Measurements from ENCODE around the gene JMJD7.

Gene JMJD7

GRCh38 chr15:41842229-41842628 is 14.3 kb downstream of the JMJD7 start:
- no peak for DNase-seq (ENCODE audit: extremely low read depth in 1 of 2, low read depth in 1 of 2)

GRCh38 chr15:41843571-41843970 is 15.7 kb downstream of the JMJD7 start:
- DNase-seq (ENCODE audit: extremely low read depth in 1 of 2, low read depth in 1 of 2) = no peak

- no peak for DNase-seq (ENCODE audit: extremely low read depth in 1 of 2, low read depth in 1 of 2)
These were observed 16.9 kb downstream of the JMJD7 start for GRCh38 chr15:41844814-41845213.

- DNase-seq (ENCODE audit: extremely low read depth in 1 of 2, low read depth in 1 of 2) = no peak
These were observed 19.3 kb downstream of the JMJD7 start for GRCh38 chr15:41847206-41847605.

GRCh38 chr15:41847981-41848380 is 20.1 kb downstream of the JMJD7 start:
- no peak for DNase-seq (ENCODE audit: extremely low read depth in 1 of 2, low read depth in 1 of 2)

- DNase-seq (ENCODE audit: extremely low read depth in 1 of 2, low read depth in 1 of 2) = no peak
These were observed 20.7 kb downstream of the JMJD7 start for GRCh38 chr15:41848631-41849030.

GRCh38 chr15:41849204-41849603 is 21.3 kb downstream of the JMJD7 start:
- no peak for DNase-seq (ENCODE audit: extremely low read depth in 1 of 2, low read depth in 1 of 2)

GRCh38 chr15:41849861-41850260 is 22.0 kb downstream of the JMJD7 start:
- DNase-seq (ENCODE audit: extremely low read depth in 1 of 2, low read depth in 1 of 2) = no peak

- DNase-seq (ENCODE audit: extremely low read depth in 1 of 2, low read depth in 1 of 2) = no peak
These were observed 22.7 kb downstream of the JMJD7 start for GRCh38 chr15:41850482-41851166.

GRCh38 chr15:41851167-41851523 is 23.3 kb downstream of the JMJD7 start:
- DNase-seq (ENCODE audit: extremely low read depth in 1 of 2, low read depth in 1 of 2) = no peak

GRCh38 chr15:41851755-41852370 is 24.0 kb downstream of the JMJD7 start:
- no peak for DNase-seq (ENCODE audit: extremely low read depth in 1 of 2, low read depth in 1 of 2)

- no peak for DNase-seq (ENCODE audit: extremely low read depth in 1 of 2, low read depth in 1 of 2)
These were observed 25.1 kb downstream of the JMJD7 start for GRCh38 chr15:41852736-41853590.

- DNase-seq (ENCODE audit: extremely low read depth in 1 of 2, low read depth in 1 of 2) = no peak
These were observed 25.9 kb downstream of the JMJD7 start for GRCh38 chr15:41853831-41854230.

- DNase-seq (ENCODE audit: extremely low read depth in 1 of 2, low read depth in 1 of 2) = no peak
These were observed 26.6 kb downstream of the JMJD7 start for GRCh38 chr15:41854443-41854842.

GRCh38 chr15:41855261-41855961 is 27.5 kb downstream of the JMJD7 start:
- no peak for DNase-seq (ENCODE audit: extremely low read depth in 1 of 2, low read depth in 1 of 2)

GRCh38 chr15:41856262-41856661 is 28.4 kb downstream of the JMJD7 start:
- no peak for DNase-seq (ENCODE audit: extremely low read depth in 1 of 2, low read depth in 1 of 2)

GRCh38 chr15:41856716-41857115 is 28.8 kb downstream of the JMJD7 start:
- DNase-seq (ENCODE audit: extremely low read depth in 1 of 2, low read depth in 1 of 2) = no peak

GRCh38 chr15:41857316-41857715 is 29.4 kb downstream of the JMJD7 start:
- no peak for DNase-seq (ENCODE audit: extremely low read depth in 1 of 2, low read depth in 1 of 2)

GRCh38 chr15:41858756-41859155 is 30.9 kb downstream of the JMJD7 start:
- DNase-seq (ENCODE audit: extremely low read depth in 1 of 2, low read depth in 1 of 2) = no peak

GRCh38 chr15:41860049-41860828 is 32.3 kb downstream of the JMJD7 start:
- no peak for DNase-seq (ENCODE audit: extremely low read depth in 1 of 2, low read depth in 1 of 2)
